SHP77 treated with DMSO at 0.1 percent for 48 hours (cell line): Measurements from ENCODE around the gene LIMS3.
"Not testable (repeated sequence)": the region's sequence is repeated elsewhere in the genome, so short reads cannot be mapped to it uniquely, and the experiment has no call there.

Source experiments
- DNase-seq: peaks from one replicate; lab custom pipeline; 2025; lab: John Stamatoyannopoulos, UW

The LIMS3 gene

GRCh38 chr2:109898462-109899336 is at the start of gene LIMS3:
LIMS3 (plus strand) TSS chr2:109898688; CDS start chr2:109898729, 41 bp downstream.
- DNase-seq, result not testable (repeated sequence)

GRCh38 chr2:109871129-109871751 is 27.2 kb upstream of the LIMS3 start:
- DNase-seq, result not testable (repeated sequence)

DNA sequence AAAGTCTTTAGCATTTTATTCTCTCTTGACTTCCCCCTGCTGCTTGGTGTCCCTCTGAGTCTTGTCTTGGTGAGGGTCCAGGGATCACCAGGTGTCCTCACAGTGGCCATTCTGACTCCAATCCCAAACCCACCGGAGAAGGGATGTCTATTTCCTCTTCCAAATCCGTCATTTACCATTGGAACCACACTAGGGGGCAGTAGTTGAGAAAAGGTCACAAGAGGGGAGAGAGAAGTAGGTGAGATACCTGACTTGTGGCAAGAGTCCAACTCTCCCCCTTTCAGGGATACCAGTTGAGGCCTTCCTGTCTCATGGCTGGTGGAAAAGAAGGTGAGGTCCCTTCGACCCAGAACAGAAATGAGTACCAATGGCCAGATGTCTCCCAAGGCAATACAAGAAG is 21.9 kb upstream of the LIMS3 start:
- DNase-seq, result not testable (repeated sequence)

- not testable (repeated sequence) for DNase-seq
Observed at GRCh38 chr2:109882112-109882511, 16.4 kb upstream of the LIMS3 start.

DNA sequence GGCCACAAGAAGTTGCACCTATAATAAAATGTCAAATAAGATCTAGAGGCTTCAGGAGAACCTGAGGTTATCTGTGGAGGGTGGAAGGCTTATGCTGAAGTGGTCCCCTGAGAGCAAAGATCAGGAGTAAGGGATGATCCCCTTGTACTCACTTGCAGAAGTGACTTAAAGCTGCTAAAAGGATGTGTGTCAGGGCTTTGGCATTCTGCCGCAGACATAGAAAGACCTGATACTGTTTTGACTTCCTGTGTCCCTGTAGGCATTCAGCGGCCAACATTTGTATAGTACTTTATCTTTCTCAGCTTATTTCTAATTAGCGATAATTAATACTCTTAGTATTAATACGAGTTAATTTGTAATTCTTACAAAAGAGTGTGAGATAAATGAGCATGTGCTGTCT is 10.1 kb upstream of the LIMS3 start:
- DNase-seq, result not testable (repeated sequence)

DNA sequence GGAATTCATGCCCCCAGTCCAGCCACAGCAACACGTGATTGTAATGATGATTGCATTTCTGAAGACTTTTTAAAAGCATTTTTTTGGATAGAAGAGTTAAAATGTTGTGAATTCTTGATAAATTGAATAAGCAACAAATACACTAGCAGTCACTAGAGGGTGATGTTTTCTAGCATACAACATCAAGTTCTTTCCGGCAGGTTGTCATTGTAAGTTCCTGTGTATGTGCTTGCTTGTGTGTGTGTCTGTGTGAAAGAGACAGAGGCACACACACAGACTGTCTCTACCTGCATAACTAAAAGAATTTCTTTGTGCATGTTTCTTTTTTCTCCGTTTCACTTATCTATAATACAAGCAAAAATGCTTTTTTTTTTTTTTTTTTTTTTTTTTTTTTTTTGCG is 8.6 kb upstream of the LIMS3 start:
- DNase-seq, result not testable (repeated sequence)

DNA sequence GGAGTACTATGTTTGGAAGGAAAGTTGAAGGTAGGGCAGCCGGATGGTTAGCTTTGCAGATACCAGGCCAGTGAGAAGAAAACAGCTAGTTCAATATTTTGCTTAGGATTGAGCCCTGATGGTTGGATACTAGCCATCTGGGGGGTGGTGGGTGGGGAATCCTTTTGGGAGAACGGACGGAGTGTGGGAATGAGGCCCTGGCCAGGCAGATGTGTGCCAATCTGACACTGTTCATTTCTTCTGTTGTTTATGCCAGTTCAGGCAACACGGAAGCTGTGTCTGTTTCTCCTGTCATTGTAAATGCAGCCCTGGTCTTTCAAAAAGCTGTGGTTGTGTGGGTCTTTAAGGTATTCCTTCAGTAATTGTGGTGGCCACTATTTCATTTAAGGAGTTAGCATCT is 7.5 kb upstream of the LIMS3 start:
- DNase-seq, result not testable (repeated sequence)

- DNase-seq, result not testable (repeated sequence)
Observed at GRCh38 chr2:109893736-109894135, 4.8 kb upstream of the LIMS3 start.

DNA sequence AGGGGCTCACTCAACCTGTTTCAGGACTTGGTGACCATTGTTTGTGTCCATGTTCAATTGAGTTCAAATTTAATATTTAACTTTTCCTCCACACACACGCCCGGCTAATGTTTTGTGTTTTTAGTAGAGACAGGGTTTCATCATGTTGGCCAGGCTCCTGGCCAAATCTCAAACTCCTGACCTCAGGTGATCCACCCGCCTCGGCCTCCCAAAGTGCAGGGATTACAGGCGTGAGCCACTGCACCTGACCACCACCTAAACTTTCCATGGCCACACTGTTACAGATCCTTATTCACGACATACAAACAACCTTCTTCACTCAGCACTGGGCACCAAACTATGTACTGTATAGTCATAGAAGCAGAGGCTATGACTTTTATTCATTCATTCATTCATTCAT is 4.3 kb upstream of the LIMS3 start:
- DNase-seq, result not testable (repeated sequence)

DNA sequence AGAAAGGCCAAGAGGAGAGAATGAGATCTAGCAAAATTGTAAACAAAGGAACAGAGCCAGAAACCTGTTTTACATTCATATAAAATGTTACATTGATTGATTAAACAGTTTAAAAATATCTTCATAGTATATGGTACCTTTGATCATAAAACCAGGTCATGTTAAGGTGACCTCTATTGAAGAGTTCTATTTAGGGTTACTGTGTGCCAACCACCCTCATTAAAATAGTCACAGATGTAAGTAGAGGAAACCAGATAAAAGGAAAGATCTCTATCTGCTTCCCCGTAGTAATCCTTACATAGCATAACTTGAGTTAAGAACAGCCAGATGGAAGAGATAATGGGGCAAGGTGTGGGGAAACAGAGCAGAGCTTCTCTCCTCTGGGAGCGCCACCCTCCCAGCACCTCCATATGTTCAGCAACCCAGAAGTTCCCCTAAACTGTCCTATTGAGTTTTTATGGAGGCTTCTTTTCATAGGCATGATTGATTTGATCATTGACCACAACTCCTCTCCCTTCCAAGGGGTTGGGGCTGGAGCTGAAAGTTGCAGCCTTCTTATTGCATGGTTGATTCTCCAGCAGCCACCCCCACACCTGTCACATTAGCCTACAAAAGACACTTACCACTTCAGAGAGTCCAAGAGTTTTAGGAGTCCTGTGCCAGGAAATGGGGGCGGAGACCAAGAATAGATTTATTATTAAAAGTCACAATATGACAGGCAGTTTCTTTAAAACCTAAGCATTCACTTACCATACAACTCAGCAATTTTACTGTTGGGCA is 3.2 kb upstream of the LIMS3 start:
- not testable (repeated sequence) for DNase-seq

DNA sequence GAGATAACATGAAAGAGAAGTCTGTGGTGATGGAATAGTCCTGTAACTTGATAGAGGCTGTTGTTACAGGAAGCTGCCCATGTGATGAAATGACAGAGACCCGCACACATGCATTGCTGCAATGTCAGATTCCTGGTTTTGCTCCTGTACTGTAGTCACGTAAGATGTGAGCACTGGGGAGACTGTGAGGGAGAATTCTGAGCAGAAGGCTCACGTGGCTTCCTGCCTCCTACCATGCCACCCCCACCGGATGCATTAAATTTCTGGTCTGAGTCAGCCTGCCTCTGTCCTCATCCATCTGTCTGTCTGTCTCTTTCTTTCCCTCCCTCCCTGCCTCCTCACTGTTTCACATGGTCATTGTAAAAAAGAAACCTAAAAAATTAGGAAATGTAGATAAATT is 2.3 kb upstream of the LIMS3 start:
- not testable (repeated sequence) for DNase-seq

- DNase-seq, result not testable (repeated sequence)
Observed at GRCh38 chr2:109897769-109898461, 573 bp upstream of the LIMS3 start.

- DNase-seq, result not testable (repeated sequence)
Observed at GRCh38 chr2:109905796-109906195, 7.3 kb downstream of the LIMS3 start.

DNA sequence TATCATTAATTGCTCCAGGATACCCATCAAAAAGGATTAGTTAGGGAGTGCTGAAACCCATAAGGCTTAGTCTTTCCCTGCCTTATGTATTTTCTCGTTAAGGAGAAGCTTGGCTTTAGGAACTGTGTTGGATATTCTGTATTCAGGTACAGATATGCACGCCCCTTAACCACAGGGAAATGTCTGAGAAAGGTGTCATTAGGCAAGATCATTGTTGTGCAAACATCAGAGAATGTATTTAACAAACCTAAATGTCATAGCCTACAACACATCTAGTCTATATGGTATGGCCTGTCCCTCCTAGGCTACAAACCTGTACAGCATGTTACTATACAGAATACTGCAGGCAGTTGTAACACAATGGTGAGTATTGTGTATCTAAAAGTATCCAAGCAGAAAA is 10.1 kb downstream of the LIMS3 start:
- DNase-seq, result not testable (repeated sequence)

DNA sequence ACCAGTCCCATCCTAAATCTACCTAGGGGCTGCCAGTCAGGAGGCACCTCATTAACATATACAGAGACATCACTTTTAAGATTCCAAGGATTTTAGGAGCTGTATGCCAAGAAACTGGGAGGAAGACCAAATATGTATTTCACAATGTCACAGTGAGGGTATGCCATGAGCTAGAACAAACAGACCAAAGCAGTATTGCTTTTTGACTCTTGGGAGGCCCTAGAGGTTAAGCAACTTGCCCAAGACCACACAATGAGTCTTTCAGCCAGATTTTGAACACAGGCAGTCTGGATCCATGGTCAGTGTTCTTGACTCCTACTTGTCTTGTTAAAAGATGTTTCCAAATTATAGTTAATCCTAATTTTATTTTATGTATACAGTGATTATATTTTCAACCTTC is 12.3 kb downstream of the LIMS3 start:
- not testable (repeated sequence) for DNase-seq

- DNase-seq, result not testable (repeated sequence)
Observed at GRCh38 chr2:109913911-109914310, 15.4 kb downstream of the LIMS3 start.

DNA sequence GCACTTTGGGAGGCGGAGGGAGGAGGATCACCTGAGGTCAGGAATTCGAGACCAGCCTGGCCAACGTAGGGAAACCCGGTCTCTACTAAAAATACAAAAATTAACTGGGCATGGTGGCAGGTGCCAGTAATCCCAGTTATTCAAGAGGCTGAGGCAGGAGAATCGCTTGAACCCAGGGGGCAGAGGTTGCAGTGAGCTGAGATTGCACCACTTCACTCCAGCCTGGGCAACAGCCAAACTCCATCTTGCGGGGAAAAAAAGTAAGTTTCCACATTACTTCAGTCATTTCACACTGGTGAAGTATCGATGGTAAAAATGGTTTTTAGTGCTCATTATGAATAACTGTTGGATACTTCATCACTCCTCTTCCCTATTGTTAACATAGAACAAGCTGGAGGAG is 16.1 kb downstream of the LIMS3 start:
- DNase-seq, result not testable (repeated sequence)

GRCh38 chr2:109915830-109916229 is 17.3 kb downstream of the LIMS3 start:
- not testable (repeated sequence) for DNase-seq

GRCh38 chr2:109920162-109920561 is 21.7 kb downstream of the LIMS3 start:
- not testable (repeated sequence) for DNase-seq

- not testable (repeated sequence) for DNase-seq
Observed at GRCh38 chr2:109921543-109922384, 23.3 kb downstream of the LIMS3 start.

DNA sequence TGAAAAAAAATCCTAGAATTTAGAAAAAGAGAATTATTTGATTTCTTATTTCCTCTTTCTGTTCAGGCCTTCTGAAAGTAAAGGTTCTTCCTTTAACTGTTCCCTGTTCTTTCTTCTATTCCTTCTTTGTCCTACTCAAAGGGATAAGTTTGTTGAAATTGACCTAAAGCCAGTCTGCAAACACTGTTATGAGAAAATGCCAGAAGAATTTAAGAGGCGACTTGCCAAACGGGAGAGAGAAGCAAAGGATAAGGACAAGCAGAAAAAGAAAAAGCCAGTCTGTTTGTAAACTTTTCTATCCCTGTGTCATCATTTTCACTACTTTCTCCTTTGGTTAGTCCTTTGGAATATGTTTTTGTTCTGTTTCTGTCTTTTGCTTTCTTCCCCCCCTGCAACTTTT is 26.0 kb downstream of the LIMS3 start:
- not testable (repeated sequence) for DNase-seq
